SH-SY5Y (cell line): ENCODE measurements around the gene NRG4.

Source experiments
- GATA2 ChIP-seq: IDR thresholded peaks from 2 replicates; pipeline ENCODE4 v1.6.1; 2011; ENCODE audit warnings: mild to moderate bottlenecking, low read depth, low read length
- GATA3 ChIP-seq: IDR thresholded peaks from 2 replicates; pipeline ENCODE4 v1.6.1; 2011; ENCODE audit warnings: low read depth, mild to moderate bottlenecking, low read length, moderate library complexity

GRCh38 chr15:75995611-75996010, 16.6 kb downstream of the NRG4 start:
- TF ChIP-seq GATA3: no peak
- no peak for TF ChIP-seq GATA2
